Measurements from ENCODE around the gene TPI1. TPM values are rescaled to one million over a fixed set of nuclear protein-coding genes. Genes with fewer than 3 reads are reported as not detected.

The TPI1 gene
- total RNA-seq, 1 experiment from 2014 or later: 1,045 TPM

DNA sequence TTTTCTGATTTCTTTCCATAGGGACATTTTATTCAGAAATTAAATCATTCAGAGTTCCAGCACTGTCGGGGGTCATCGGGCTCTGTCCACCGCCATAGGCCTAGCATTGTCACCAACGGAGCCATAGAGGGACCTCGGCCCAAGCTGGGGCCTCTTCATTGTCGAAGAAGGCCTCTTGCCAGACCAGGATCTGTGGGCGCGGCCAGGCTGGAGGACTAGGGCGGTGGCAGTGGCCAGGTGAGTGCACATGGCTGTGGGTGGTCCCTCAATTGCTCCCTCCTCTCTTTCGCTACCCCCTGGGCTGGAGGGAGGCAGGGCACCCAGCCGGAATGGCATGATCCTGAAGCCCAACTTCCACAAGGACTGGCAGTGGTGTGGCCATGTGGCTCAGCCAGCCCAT is 16.4 kb downstream of the TPI1 start:
- Mint-ChIP-seq H3K4me3 (no peak overlapping the region), H3K9me3 (no peaks in the 10 kb centered on the region), H3K27ac (no peak overlapping the region), H3K36me3 (peaks cover 7% of the 10 kb centered on the region; the same call in 1 of the 2 replicates), H3K27me3 (ENCODE audit: low read depth) (no peaks in the 10 kb centered on the region), H3K4me1 (peaks cover 35% of the 10 kb centered on the region)
- TF ChIP-seq TEAD4 (CRISPR knock-in tag; IDR thresholded peaks at IDR 0.05) (no peak), ZNF263 (CRISPR knock-in tag; IDR thresholded peaks at IDR 0.05; ENCODE audit: low read depth) (no peak), FOXK1 (CRISPR knock-in tag; IDR thresholded peaks at IDR 0.05) (no peak), TCF7 (CRISPR knock-in tag; IDR thresholded peaks at IDR 0.05; ENCODE audit: low read depth) (no peak), SP1 (CRISPR knock-in tag; conservative IDR thresholded peaks at IDR 0.05) (no peak), NR2C2 (CRISPR knock-in tag; IDR thresholded peaks at IDR 0.05) (no peak), OVOL2 (CRISPR knock-in tag; IDR thresholded peaks at IDR 0.05; ENCODE audit: borderline replicate concordance) (no peak), ZNF138 (CRISPR knock-in tag; conservative IDR thresholded peaks at IDR 0.05) (no peak), EMX1 (CRISPR knock-in tag; IDR thresholded peaks at IDR 0.05) (no peak), SOX15 (CRISPR knock-in tag; IDR thresholded peaks at IDR 0.05) (no peak), CREB1 (CRISPR knock-in tag; IDR thresholded peaks at IDR 0.05) (no peak), GRHL2 (CRISPR knock-in tag; IDR thresholded peaks at IDR 0.05; ENCODE audit: insufficient replicate concordance, severe bottlenecking) (no peak)
- TF ChIP-seq, protein P1, sequence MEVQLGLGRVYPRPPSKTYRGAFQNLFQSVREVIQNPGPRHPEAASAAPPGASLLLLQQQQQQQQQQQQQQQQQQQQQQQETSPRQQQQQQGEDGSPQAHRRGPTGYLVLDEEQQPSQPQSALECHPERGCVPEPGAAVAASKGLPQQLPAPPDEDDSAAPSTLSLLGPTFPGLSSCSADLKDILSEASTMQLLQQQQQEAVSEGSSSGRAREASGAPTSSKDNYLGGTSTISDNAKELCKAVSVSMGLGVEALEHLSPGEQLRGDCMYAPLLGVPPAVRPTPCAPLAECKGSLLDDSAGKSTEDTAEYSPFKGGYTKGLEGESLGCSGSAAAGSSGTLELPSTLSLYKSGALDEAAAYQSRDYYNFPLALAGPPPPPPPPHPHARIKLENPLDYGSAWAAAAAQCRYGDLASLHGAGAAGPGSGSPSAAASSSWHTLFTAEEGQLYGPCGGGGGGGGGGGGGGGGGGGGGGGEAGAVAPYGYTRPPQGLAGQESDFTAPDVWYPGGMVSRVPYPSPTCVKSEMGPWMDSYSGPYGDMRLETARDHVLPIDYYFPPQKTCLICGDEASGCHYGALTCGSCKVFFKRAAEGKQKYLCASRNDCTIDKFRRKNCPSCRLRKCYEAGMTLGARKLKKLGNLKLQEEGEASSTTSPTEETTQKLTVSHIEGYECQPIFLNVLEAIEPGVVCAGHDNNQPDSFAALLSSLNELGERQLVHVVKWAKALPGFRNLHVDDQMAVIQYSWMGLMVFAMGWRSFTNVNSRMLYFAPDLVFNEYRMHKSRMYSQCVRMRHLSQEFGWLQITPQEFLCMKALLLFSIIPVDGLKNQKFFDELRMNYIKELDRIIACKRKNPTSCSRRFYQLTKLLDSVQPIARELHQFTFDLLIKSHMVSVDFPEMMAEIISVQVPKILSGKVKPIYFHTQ (CRISPR knock-in tag; IDR thresholded peaks at IDR 0.05): no peak
- TF ChIP-seq, protein P2, sequence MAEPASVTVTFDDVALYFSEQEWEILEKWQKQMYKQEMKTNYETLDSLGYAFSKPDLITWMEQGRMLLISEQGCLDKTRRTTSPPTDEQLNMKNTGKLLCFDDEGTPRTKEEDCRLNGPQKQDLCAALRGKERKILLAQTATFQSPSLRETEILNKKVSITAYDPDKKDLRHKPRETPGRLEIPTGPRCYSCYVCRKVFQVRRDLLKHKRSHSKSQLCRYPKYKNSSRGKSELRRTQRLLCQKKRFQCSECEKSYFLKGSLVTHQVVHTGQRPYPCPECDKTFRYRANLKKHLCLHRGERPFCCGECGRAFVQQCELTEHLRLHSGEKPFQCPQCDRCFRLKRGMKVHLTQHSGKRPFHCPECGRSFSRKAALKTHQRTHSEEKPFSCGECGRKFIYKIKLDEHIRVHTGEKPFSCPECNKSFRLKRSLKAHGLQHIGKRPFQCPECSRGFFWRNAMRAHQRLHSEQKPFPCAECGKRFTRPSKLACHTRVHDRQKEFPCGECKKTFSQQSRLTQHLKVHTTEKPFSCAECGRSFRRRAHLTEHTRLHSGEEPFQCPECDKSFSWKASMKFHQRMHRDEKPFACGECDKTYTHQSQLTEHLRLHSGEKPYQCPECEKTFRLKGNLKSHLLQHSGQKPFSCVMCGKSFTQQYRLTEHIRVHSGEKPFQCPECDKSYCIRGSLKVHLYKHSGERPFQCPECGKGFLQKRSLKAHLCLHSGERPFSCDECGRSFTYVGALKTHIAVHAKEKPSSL (CRISPR knock-in tag; conservative IDR thresholded peaks at IDR 0.05): no peak
- TF ChIP-seq, protein P3, sequence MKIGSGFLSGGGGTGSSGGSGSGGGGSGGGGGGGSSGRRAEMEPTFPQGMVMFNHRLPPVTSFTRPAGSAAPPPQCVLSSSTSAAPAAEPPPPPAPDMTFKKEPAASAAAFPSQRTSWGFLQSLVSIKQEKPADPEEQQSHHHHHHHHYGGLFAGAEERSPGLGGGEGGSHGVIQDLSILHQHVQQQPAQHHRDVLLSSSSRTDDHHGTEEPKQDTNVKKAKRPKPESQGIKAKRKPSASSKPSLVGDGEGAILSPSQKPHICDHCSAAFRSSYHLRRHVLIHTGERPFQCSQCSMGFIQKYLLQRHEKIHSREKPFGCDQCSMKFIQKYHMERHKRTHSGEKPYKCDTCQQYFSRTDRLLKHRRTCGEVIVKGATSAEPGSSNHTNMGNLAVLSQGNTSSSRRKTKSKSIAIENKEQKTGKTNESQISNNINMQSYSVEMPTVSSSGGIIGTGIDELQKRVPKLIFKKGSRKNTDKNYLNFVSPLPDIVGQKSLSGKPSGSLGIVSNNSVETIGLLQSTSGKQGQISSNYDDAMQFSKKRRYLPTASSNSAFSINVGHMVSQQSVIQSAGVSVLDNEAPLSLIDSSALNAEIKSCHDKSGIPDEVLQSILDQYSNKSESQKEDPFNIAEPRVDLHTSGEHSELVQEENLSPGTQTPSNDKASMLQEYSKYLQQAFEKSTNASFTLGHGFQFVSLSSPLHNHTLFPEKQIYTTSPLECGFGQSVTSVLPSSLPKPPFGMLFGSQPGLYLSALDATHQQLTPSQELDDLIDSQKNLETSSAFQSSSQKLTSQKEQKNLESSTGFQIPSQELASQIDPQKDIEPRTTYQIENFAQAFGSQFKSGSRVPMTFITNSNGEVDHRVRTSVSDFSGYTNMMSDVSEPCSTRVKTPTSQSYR (CRISPR knock-in tag; IDR thresholded peaks at IDR 0.05): no peak
- TF ChIP-seq, protein P4, sequence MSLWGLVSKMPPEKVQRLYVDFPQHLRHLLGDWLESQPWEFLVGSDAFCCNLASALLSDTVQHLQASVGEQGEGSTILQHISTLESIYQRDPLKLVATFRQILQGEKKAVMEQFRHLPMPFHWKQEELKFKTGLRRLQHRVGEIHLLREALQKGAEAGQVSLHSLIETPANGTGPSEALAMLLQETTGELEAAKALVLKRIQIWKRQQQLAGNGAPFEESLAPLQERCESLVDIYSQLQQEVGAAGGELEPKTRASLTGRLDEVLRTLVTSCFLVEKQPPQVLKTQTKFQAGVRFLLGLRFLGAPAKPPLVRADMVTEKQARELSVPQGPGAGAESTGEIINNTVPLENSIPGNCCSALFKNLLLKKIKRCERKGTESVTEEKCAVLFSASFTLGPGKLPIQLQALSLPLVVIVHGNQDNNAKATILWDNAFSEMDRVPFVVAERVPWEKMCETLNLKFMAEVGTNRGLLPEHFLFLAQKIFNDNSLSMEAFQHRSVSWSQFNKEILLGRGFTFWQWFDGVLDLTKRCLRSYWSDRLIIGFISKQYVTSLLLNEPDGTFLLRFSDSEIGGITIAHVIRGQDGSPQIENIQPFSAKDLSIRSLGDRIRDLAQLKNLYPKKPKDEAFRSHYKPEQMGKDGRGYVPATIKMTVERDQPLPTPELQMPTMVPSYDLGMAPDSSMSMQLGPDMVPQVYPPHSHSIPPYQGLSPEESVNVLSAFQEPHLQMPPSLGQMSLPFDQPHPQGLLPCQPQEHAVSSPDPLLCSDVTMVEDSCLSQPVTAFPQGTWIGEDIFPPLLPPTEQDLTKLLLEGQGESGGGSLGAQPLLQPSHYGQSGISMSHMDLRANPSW (CRISPR knock-in tag; conservative IDR thresholded peaks at IDR 0.05; ENCODE audit: low read depth): no peak
- TF ChIP-seq, protein P5, sequence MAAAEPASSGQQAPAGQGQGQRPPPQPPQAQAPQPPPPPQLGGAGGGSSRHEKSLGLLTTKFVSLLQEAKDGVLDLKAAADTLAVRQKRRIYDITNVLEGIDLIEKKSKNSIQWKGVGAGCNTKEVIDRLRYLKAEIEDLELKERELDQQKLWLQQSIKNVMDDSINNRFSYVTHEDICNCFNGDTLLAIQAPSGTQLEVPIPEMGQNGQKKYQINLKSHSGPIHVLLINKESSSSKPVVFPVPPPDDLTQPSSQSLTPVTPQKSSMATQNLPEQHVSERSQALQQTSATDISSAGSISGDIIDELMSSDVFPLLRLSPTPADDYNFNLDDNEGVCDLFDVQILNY (CRISPR knock-in tag; IDR thresholded peaks at IDR 0.05): no peak
- ChIA-PET POLR2A (interaction anchor here (1.2 kb wide), 1 partner anchor 9 kb away, joined by 3 read pairs; no protein-coding TSS in a partner anchor), CTCF (interaction anchor here (1.7 to 3.7 kb wide), 2 partner anchors 11 to 14 kb away, joined by 8 to 17 read pairs; partner anchors contain the start of gene SPSB2)
- DNase-seq (ENCODE audit: low spot score) (no peak), ATAC-seq (no peak)

All from WTC11 (cell line).